Activated CD8-positive, alpha-beta memory T cell treated with anti-CD3 and anti-CD28 coated beads, Interleukin-2, amount 50 U/mL, for 1 hour (primary cell): ENCODE data around the gene MALT1.
"Not testable (repeated sequence)": the region's sequence is repeated elsewhere in the genome, so short reads cannot be mapped to it uniquely, and the experiment has no call there.

Source experiments
- DNase-seq: peaks from one replicate; pipeline ENCODE4 v3.0.0-alpha.2; 2020; ENCODE audit errors: extremely low read depth

The MALT1 gene

DNA sequence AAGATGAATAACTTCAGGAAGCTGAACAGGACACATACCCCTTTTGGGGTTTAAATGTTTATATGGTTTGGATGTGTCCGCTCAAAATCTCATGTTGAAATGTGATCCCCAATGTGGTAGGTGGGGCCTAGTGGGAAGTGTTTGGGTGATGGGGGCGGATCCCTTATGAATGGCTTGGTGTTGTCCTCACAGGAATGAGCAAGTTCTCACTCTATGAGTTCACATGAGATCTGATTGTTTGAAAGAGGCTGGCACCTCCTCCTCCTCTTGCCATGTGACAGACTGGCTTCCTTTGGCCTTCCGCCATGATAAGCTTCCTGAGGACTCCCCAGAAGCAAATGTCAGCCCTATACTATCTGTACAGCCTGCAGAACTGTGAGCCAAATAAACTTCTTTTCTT lies 104.8 kb downstream of the MALT1 start:
- no peak for DNase-seq

GRCh38 chr18:58776541-58776940 lies 105.3 kb downstream of the MALT1 start:
- not testable (repeated sequence) for DNase-seq

DNA sequence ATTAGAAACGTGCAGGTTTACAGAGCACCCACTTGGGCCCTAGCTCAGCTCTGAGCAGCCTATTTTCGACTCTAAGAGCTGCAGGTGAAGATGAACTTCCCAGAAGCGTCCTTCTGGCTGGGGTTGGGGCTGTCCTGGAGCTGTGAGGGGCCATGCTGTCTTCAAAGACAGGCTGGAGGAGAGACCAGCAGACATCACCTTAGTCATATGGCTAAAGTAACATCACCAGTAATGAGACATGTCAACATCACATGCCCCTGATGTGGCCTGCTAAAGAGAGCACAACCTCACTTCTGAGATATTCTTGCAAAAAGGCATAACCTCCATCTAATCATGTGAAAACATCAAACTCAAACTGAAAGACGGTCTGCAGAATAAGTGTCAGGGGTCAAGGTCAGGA lies 106.2 kb downstream of the MALT1 start:
- no peak for DNase-seq

DNA sequence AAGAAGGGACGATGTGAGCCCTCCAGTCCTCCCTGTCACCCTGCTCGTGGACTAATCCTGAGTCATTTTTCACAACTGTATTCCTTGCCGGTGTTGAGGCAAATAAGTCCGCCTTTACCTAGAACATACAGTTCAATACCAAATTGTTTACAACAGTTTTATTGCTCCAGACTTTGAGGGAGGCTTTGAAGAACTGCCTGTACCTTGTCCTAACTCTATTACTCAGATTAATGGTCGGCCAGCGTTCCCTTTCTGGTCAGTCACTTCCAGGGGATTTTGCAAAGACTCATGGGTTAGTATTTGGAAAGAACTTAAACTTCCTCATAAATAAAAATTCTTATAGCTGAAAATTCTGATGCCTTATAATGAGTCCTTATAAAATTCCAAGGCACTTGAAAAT lies 108.3 kb downstream of the MALT1 start:
- no peak for DNase-seq

GRCh38 chr18:58780045-58780444 lies 108.8 kb downstream of the MALT1 start:
- DNase-seq = no peak

GRCh38 chr18:58781627-58782194 lies 110.4 kb downstream of the MALT1 start:
- peak; percentile 9 for DNase-seq

DNA sequence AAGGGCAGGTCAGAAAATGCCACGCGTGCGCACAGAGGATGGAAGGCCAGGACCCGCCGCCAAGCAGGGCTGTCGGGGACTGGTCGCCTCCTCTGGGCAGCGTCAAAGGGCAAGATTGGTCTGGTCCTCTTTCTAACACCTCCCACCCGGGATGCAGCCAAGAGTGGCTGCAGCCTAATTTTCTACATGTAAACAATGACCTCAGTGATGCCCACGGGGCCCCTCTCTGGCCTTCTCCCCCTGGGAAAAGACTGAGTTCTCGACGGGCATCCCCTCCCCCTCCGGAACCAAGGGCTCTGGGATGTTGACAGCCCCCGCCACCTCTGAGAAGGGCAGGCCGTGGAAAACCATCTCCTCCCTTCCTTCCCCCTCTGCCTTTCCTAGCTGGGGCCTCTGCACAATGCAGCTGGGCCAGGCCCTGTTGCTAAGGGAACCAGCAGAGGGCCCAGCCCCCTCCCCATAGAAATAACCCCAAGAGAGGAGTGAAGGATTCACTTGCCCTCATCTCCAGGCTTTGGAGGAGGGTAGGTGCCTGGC lies 113.4 kb downstream of the MALT1 start:
- no peak for DNase-seq

DNA sequence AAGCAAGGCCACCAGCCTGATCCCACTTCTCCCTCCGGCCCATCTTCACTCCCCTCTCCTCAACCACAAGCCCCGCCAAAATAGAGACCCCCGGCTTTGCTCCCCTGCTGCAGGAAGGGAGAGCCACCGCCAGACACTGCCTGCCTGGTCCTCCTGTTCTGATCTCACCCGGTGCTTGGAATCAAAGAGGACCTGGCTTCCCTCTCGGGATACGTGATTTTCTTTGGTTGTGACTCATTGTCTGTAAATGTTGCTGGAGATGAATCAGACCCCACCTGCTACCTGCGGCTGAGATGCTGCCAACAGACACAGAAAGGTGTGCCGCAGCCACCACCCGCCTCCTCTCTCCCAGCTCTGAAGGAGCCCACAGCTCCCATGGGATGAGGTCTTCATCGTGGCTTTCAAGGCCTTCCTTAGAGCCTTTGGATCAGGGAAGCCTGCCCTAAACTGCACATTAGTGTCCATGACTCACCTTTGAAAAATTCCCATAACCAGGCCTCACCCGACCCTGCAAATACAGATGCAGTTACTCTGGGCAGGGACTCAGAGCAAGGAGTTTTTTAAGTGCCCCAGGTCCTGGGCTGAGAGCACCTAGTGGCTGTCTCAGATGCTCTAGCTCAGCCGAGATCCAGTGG lies 114.0 kb downstream of the MALT1 start:
- no peak for DNase-seq

GRCh38 chr18:58785870-58786269 lies 114.6 kb downstream of the MALT1 start:
- no peak for DNase-seq

DNA sequence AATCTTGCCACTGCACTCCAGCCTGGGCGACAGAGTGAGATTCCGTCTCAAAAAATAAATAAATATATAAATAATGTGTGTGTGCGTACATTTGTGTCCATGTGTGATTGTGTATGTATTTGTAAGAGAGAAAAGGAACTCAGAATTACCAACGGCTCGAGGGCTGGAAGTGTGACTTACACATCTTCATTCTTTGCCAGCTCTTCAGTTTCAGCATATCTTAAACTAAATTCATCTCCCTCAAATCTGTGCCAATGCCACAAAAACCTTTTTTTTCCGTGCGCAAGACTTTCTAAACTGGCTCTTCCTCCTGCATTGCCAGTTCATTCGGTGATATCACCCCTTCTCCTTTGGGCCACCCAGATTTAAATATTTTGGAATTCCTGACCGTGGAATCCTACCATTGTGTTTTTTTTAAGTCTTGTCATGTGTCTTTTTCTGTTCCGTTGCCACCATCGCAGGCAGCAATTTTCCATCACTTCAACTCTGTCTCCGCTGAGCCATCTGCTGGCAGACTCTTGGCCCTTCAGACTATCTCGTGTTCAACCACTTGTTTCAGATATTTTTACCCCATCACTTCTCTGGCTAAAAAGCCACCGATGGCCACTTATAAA lies 116.4 kb downstream of the MALT1 start:
- no peak for DNase-seq

GRCh38 chr18:58788470-58788869 lies 117.2 kb downstream of the MALT1 start:
- no peak for DNase-seq

GRCh38 chr18:58788971-58789875 lies 118.0 kb downstream of the MALT1 start:
- DNase-seq = no peak

DNA sequence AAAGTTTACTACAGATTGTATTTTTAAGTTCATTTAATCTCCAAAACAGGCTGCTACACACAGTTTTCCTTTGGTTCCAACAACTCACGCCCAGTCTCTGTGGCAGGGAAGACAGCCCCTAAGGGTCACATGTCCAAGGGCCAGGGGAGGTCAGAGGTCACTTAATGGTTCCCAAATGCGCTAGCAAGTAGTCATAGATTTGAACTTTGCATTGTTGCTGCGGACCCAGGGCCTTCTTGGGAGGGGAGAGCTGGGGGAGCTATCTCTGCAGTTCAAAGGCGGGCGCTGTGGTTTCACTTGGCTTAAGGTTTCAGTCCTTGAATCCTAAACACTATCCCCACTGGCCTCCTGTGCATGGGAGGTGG lies 118.6 kb downstream of the MALT1 start:
- no peak for DNase-seq

- no peak for DNase-seq
These were observed 120.8 kb downstream of the MALT1 start for GRCh38 chr18:58792086-58792485.

DNA sequence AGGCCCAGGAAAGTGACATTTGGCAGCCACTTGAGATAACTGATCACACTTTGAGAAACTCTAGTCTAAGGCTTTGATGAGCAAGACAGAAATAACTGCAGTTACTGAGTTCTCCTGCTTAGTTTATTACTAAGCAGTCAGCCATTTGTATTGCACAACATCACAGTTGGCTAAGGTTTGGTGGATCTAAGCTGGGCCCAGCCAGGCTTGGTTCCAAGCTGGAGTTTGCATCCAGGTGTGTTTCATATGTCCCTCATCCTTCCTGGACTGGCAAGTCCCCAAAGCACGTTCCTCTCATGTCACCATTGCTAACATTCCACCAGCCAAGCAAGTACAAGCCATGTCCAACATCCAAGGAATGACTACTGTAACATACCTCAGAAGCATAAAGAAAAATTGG lies 122.1 kb downstream of the MALT1 start:
- DNase-seq = no peak

GRCh38 chr18:58796220-58796619 lies 125.0 kb downstream of the MALT1 start:
- no peak for DNase-seq

GRCh38 chr18:58800582-58800981 lies 129.3 kb downstream of the MALT1 start:
- DNase-seq = no peak

GRCh38 chr18:58802959-58803358 lies 131.7 kb downstream of the MALT1 start:
- DNase-seq = no peak

- no peak for DNase-seq
These were observed 132.7 kb downstream of the MALT1 start for GRCh38 chr18:58803978-58804377.
